Gastrocnemius medialis (tissue), 4 donors: ENCODE data around the gene ELMO1. TPM values are rescaled to one million over a fixed set of nuclear protein-coding genes. Genes with fewer than 3 reads are reported as not detected.

ENCODE experiments used
- ATAC-seq, 2 donors: fragments of 150-250 bp; one replicate each; pipeline ENCODE4 v1.9.1; 2016
- DNase-seq, 2 donors: peaks; one replicate each; pipeline ENCODE4 v3.0.0-alpha.2; 2019
- H3K27ac ChIP-seq, 4 donors: fragments of 200-600 bp; sonication (generic); 1 replicate in 1 of 4; 2 replicates in 3 of 4; pipeline ENCODE4 v1.5.1; 2016 to 2018; ENCODE audit warnings: mild to moderate bottlenecking in 2 of 4, moderate library complexity in 1 of 4
- H3K27me3 ChIP-seq, 3 donors: fragments of 200-600 bp; sonication (generic) in 2 of 3; 1 replicate in 1 of 3; 2 replicates in 2 of 3; pipeline versions ENCODE4 v1.5.1 to v1.6.0; 2016 to 2019; ENCODE audit warnings: mild to moderate bottlenecking in 1 of 3, moderate library complexity in 1 of 3
- H3K36me3 ChIP-seq, 2 donors: fragments of 200-600 bp; sonication (generic) in 1 of 2; one replicate each; pipeline ENCODE4 v1.5.1; 2017 to 2018
- H3K4me1 ChIP-seq, 2 donors: fragments of 200-600 bp; sonication (generic) in 1 of 2; one replicate each; pipeline ENCODE4 v1.5.1; 2016 to 2017; ENCODE audit warnings: mild to moderate bottlenecking in 2 of 2
- H3K4me3 ChIP-seq, 4 donors: fragments of 200-600 bp; sonication (generic) in 3 of 4; 1 replicate in 1 of 4; 2 replicates in 3 of 4; pipeline ENCODE4 v1.5.1; 2016 to 2019; ENCODE audit warnings: mild to moderate bottlenecking in 2 of 4
- H3K9me3 ChIP-seq, 3 donors: fragments of 200-600 bp; sonication (generic) in 2 of 3; 1 replicate in 1 of 3; 2 replicates in 2 of 3; pipeline ENCODE4 v1.5.1; 2016 to 2019
- CTCF ChIP-seq, 5 experiments: fragments of 450-650 bp in 3 of 5; fragments of 200-600 bp in 2 of 5; sonication (generic) in 2 of 5; IDR thresholded peaks in 4 of 5; conservative IDR thresholded peaks in 1 of 5; 1 replicate in 4 of 5; 2 replicates in 1 of 5; pipeline ENCODE4 v1.5.1; 2016 to 2019; ENCODE audit warnings: antibody characterized with exemption in 5 of 5, mild to moderate bottlenecking in 3 of 5, moderate library complexity in 3 of 5
- POLR2A ChIP-seq, 2 donors: fragments of 450-650 bp; IDR thresholded peaks; one replicate each; pipeline ENCODE4 v1.6.1; 2017; ENCODE audit warnings: antibody characterized with exemption in 2 of 2, mild to moderate bottlenecking in 2 of 2, moderate library complexity in 2 of 2
- in situ Hi-C, 4 donors: fragments of 200-750 bp; cut with MboI; loops; one replicate each; pipeline versions ENCODE4 v1.15.0 to v1.8.0; 2017; ENCODE audit warnings: low sequenced_read_pairs in 4 of 4
- intact Hi-C: fragments of 100-400 bp; cut with DNase I; formaldehyde crosslinking; loops from one replicate; pipeline ENCODE4 v1.15.1; 2023; ENCODE audit warnings: low total_unique reads
- total RNA-seq, 4 donors: library from RNA; depleted of rRNA; stranded (reverse); fragments of >200 nt; gene quantifications; one replicate each; pipeline versions ENCODE4 v1.1.0 to v1.2.3, GENCODE V29; 2016

Gene ELMO1
- total RNA-seq, 4 donors from 2014 or later, result 8.4 to 18.9 (median 14.6) TPM

GRCh38 chr7:37150856-37151255, 297.8 kb downstream of the ELMO1 start:
- no peaks in the 10 kb centered on the region for H3K36me3 ChIP-seq
- H3K27ac ChIP-seq, result no peak overlapping the region
- H3K27me3 ChIP-seq, result no peaks in the 10 kb centered on the region
- intact Hi-C loops (no loop called here), in situ Hi-C loops (no loop called here)
- TF ChIP-seq POLR2A (IDR thresholded peaks at IDR 0.05) (no peak), CTCF (IDR thresholded peaks at IDR 0.05 in 4 of 5, conservative IDR thresholded peaks at IDR 0.05 in 1 of 5) (no peak)
- H3K9me3 ChIP-seq, result no peaks in the 10 kb centered on the region
- ATAC-seq (no peak), DNase-seq (no peak)
- no peak overlapping the region for H3K4me3 ChIP-seq
- H3K4me1 ChIP-seq, result no peaks in the 10 kb centered on the region

GRCh38 chr7:37150180-37150579, 298.5 kb downstream of the ELMO1 start:
- in situ Hi-C loops, result no loop called here
- DNase-seq (no peak), ATAC-seq (no peak)
- no peak for TF ChIP-seq POLR2A (IDR thresholded peaks at IDR 0.05)
- Histone ChIP-seq H3K4me3 (no peak overlapping the region), H3K27me3 (no peaks in the 10 kb centered on the region), H3K36me3 (no peaks in the 10 kb centered on the region), H3K9me3 (no peaks in the 10 kb centered on the region), H3K27ac (no peak overlapping the region), H3K4me1 (no peaks in the 10 kb centered on the region)
- intact Hi-C loops, result no loop called here

GRCh38 chr7:37149773-37150124, 298.9 kb downstream of the ELMO1 start:
- no peaks in the 10 kb centered on the region for H3K27me3 ChIP-seq
- no peaks in the 10 kb centered on the region for H3K9me3 ChIP-seq
- no peaks in the 10 kb centered on the region for H3K36me3 ChIP-seq
- no peak for DNase-seq
- H3K4me3 ChIP-seq, result no peak overlapping the region
- no peak overlapping the region for H3K27ac ChIP-seq
- intact Hi-C loops (no loop called here), in situ Hi-C loops (no loop called here)
- ATAC-seq, result no peak
- TF ChIP-seq POLR2A (IDR thresholded peaks at IDR 0.05) (no peak), CTCF (IDR thresholded peaks at IDR 0.05 in 4 of 5, conservative IDR thresholded peaks at IDR 0.05 in 1 of 5) (no peak)
- no peaks in the 10 kb centered on the region for H3K4me1 ChIP-seq

GRCh38 chr7:37149051-37149772, 299.5 kb downstream of the ELMO1 start:
- intact Hi-C loops (no loop called here), in situ Hi-C loops (no loop called here)
- Histone ChIP-seq H3K4me3 (no peak overlapping the region), H3K4me1 (no peaks in the 10 kb centered on the region), H3K36me3 (no peaks in the 10 kb centered on the region), H3K27ac (no peak overlapping the region), H3K27me3 (no peaks in the 10 kb centered on the region), H3K9me3 (no peaks in the 10 kb centered on the region)
- TF ChIP-seq CTCF (IDR thresholded peaks at IDR 0.05 in 4 of 5, conservative IDR thresholded peaks at IDR 0.05 in 1 of 5) (no peak), POLR2A (IDR thresholded peaks at IDR 0.05) (no peak)
- no peak for ATAC-seq
- no peak for DNase-seq

- ATAC-seq (no peak), DNase-seq (no peak)
- no peak overlapping the region for H3K4me3 ChIP-seq
- H3K4me1 ChIP-seq, result no peaks in the 10 kb centered on the region
- in situ Hi-C loops, result no loop called here
- TF ChIP-seq POLR2A (IDR thresholded peaks at IDR 0.05), result no peak
- TF ChIP-seq CTCF (IDR thresholded peaks at IDR 0.05 in 4 of 5, conservative IDR thresholded peaks at IDR 0.05 in 1 of 5), result no peak
- no peaks in the 10 kb centered on the region for H3K36me3 ChIP-seq
- intact Hi-C loops, result no loop called here
- H3K27ac ChIP-seq, result no peak overlapping the region
- no peaks in the 10 kb centered on the region for H3K9me3 ChIP-seq
- H3K27me3 ChIP-seq, result no peaks in the 10 kb centered on the region
These were observed 303.0 kb downstream of the ELMO1 start for GRCh38 chr7:37145682-37146081.
